H7 (cell line): ENCODE measurements around the gene SLC22A31. TPM values are rescaled to one million over a fixed set of nuclear protein-coding genes. Genes with fewer than 3 reads are reported as not detected.
"Not testable (repeated sequence)": the region's sequence is repeated elsewhere in the genome, so short reads cannot be mapped to it uniquely, and the experiment has no call there.

ENCODE experiments used
- DNase-seq: peaks from one replicate; pipeline ENCODE4 v3.0.0; 2012
- H3K27me3 ChIP-seq: 2 replicates; pipeline ENCODE4 v1.6.0; 2011; ENCODE audit warnings: mild to moderate bottlenecking, low read length; ENCODE audit not compliant: control insufficient read depth, insufficient read depth
- H3K36me3 ChIP-seq: replicated peaks from 2 replicates; pipeline ENCODE4 v1.5.1; 2011; ENCODE audit warnings: low read length; ENCODE audit not compliant: control insufficient read depth, insufficient read depth
- H3K4me3 ChIP-seq: 2 replicates; pipeline ENCODE4 v1.5.1; 2011; ENCODE audit warnings: low read depth, mild to moderate bottlenecking, control low read depth, low read length, moderate library complexity; ENCODE audit not compliant: insufficient read depth
- total RNA-seq: library from RNA; depleted of rRNA; stranded (reverse); fragments of >200 nt; shearing (Covaris generic); gene quantifications from 2 replicates; pipeline ENCODE4 v1.2.3, GENCODE V29; 2014

Gene SLC22A31
- total RNA-seq, 1 experiment from 2014 or later: 1.9 TPM

GRCh38 chr16:89172528-89173173, 27.7 kb downstream of the SLC22A31 start:
- no peaks in the 10 kb centered on the region for H3K36me3 ChIP-seq
- H3K27me3 ChIP-seq: peaks cover 14% of the 10 kb centered on the region
- DNase-seq: no peak
- no peak overlapping the region for H3K4me3 ChIP-seq

- Histone ChIP-seq H3K4me3 (no peak overlapping the region), H3K36me3 (no peaks in the 10 kb centered on the region), H3K27me3 (peaks cover 14% of the 10 kb centered on the region)
- no peak for DNase-seq
Measured at GRCh38 chr16:89172171-89172527, 28.2 kb downstream of the SLC22A31 start.

- Histone ChIP-seq H3K36me3 (no peaks in the 10 kb centered on the region), H3K27me3 (peaks cover 14% of the 10 kb centered on the region), H3K4me3 (peak within 1 kb of the TSS; percentile 52)
- DNase-seq: peak; percentile 100
Measured at GRCh38 chr16:89171216-89172170, 28.8 kb downstream of the SLC22A31 start, which contains the start of gene CDH15. Gene CDH15, plus strand, starts transcription at chr16:89171748. Its CDS starts 84 bp downstream, at chr16:89171832.

- peak; percentile 93 for DNase-seq
- peak overlapping the region; percentile 52 for H3K4me3 ChIP-seq
- no peaks in the 10 kb centered on the region for H3K36me3 ChIP-seq
- peaks cover 14% of the 10 kb centered on the region for H3K27me3 ChIP-seq
Measured at GRCh38 chr16:89170346-89171215, 29.8 kb downstream of the SLC22A31 start.

- no peaks in the 10 kb centered on the region for H3K36me3 ChIP-seq
- no peak overlapping the region for H3K4me3 ChIP-seq
- H3K27me3 ChIP-seq: peaks cover 14% of the 10 kb centered on the region
- no peak for DNase-seq
Measured at GRCh38 chr16:89169778-89170177, 30.6 kb downstream of the SLC22A31 start.

GRCh38 chr16:89168381-89169189, 31.8 kb downstream of the SLC22A31 start:
- Histone ChIP-seq H3K27me3 (peaks cover 14% of the 10 kb centered on the region), H3K4me3 (no peak overlapping the region), H3K36me3 (no peaks in the 10 kb centered on the region)
- DNase-seq: no peak

GRCh38 chr16:89167425-89167941, 32.9 kb downstream of the SLC22A31 start:
- DNase-seq: peak; percentile 99
- no peaks in the 10 kb centered on the region for H3K36me3 ChIP-seq
- H3K27me3 ChIP-seq: peaks cover 14% of the 10 kb centered on the region
- H3K4me3 ChIP-seq: no peak overlapping the region

- DNase-seq: no peak
- peaks cover 11% of the 10 kb centered on the region; the same call in 1 of the 2 replicates for H3K27me3 ChIP-seq
- H3K36me3 ChIP-seq: no peaks in the 10 kb centered on the region
- no peak overlapping the region for H3K4me3 ChIP-seq
Measured at GRCh38 chr16:89166696-89167424, 33.5 kb downstream of the SLC22A31 start.

GRCh38 chr16:89165681-89165979, 34.7 kb downstream of the SLC22A31 start:
- H3K4me3 ChIP-seq, H3K27me3 ChIP-seq, DNase-seq, H3K36me3 ChIP-seq: not testable (repeated sequence)

GRCh38 chr16:89164847-89165680, 35.3 kb downstream of the SLC22A31 start:
- Histone ChIP-seq H3K27me3 (peaks cover 2% of the 10 kb centered on the region; the same call in 1 of the 2 replicates), H3K36me3 (no peaks in the 10 kb centered on the region), H3K4me3 (no peak overlapping the region)
- DNase-seq: no peak

GRCh38 chr16:89164436-89164835, 35.9 kb downstream of the SLC22A31 start:
- no peak for DNase-seq

GRCh38 chr16:89163297-89163696, 37.0 kb downstream of the SLC22A31 start:
- H3K27me3 ChIP-seq: no peaks in the 10 kb centered on the region
- no peaks in the 10 kb centered on the region for H3K36me3 ChIP-seq
- H3K4me3 ChIP-seq: no peak overlapping the region
- no peak for DNase-seq

More at GRCh38 chr16:89164436-89164835, 35.9 kb downstream of the SLC22A31 start:
- no peak overlapping the region for H3K4me3 ChIP-seq
- no peaks in the 10 kb centered on the region; the same call in 1 of the 2 replicates for H3K27me3 ChIP-seq
- H3K36me3 ChIP-seq: no peaks in the 10 kb centered on the region
